HuH-7 (cell line): Measurements from ENCODE around the gene ARHGEF7.

ENCODE experiments used
- DNase-seq: peaks from one replicate; pipeline ENCODE4 v3.0.0; 2011; ENCODE audit warnings: low spot score

The ARHGEF7 gene

GRCh38 chr13:111139873-111140561 lies 24.9 kb downstream of the ARHGEF7 start:
- no peak for DNase-seq

DNA sequence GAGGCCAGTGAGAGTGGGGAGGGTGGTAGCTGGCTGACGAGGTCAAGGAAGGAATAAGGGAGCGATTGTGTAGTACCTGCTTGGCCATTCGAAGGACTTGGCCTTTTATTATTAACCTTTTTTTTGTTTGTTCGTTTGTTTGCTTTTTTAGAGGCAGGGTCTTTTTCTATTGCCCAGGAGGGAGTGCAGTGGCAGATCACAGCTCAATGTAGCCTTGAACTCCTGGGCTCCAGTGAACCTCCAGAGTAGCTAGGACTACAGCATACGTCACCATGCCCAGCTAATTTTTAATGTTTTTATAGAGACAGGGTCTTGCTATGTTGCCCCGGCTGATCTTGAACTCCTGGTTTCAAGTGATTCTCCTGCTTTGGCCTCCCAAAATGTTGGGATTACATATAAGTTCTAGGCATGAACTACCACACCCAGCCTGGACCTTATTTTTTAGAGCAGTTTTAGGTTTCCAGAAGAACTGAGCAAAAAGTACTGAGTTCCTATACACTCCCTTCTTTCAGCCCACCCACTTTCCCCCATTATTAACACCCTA lies 25.5 kb downstream of the ARHGEF7 start:
- DNase-seq: no peak

DNA sequence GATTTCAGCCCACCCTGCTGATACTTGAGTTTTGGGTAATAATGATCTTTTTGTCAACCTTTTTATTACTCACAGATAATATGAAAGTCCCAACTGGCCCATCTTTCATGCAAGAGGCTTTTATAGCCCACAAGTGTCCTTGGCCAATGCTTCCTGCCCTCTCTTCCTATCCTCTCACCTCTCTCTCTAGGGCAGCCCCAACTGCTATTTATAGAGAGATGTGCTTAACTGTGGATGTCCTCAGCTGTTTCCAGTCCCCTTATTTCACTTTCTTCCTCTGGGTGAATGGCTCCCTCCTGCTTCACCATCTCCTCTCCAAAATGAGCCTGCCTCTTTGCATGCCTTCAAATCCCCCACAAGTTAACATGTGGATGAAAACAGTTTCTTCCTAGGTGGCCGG lies 27.4 kb downstream of the ARHGEF7 start:
- no peak for DNase-seq

DNA sequence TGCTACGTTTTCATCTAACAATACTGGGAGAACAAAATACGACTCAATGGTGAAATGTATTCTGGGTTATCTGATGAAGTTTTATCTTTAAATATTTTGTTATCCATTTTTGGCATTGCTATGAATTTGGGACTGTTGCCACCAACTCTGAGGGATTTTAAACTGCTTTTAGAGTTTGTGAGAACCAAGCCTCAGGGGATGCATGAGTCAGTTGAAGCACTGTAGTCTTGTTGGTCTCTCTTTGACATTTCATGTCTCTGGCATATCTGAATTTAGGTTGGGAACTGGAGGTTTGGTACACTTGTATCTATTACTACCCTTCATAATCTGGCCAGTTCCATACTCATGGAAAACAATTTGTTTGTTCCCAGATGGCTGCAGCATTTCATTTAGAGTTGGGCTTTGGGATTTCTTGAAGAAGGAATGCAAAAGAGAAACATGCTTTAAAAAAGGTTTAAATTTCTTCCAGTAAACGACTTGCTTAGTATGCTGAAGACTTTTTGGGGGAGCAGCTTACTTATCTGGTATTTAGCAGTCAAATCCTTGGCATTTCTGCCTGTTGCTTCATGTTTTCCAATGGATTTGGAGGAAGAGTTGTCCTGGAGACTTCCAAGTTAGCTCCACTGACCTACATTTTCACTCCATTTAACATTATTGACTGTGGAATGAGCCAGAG lies 28.9 kb downstream of the ARHGEF7 start:
- no peak for DNase-seq

DNA sequence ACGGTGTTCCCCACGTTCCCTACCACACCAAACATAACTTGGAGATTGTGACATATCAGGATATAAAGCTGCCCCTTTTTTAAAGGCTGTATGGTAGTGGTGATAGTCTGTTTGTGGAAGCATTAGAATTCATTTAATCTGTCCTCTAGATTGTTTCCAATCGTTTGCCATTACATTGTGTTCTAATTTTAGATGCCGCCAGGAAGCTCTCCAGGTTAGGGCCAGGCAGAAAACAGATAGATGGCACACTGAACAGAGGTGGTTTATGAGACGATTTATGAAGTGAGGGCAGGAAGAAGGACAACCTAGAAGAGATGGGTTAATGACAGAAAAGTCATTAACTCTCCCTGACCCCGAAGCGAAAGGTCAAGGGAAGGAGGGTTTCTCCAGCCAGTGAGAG lies 30.0 kb downstream of the ARHGEF7 start:
- DNase-seq: no peak

GRCh38 chr13:111145506-111145905 lies 30.4 kb downstream of the ARHGEF7 start:
- no peak for DNase-seq

DNA sequence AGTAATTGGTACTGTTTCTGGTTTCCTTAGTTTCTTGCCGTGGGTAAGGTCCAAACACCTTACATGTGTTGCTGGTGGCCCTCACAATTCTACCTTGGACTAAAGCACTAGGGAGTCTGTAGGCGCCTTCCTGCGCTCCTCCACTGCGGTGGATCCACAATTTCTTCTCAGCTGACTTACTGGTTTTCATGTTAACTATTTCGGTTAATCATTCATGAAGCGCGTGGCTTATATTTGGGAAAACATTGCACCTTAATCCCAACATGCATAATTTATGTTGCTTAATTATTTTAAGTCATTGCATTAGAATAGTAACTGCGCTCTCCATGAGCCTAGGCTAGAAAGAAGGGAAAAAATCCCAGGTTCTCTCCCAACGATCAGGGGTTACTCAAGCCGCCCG lies 37.7 kb downstream of the ARHGEF7 start:
- peak; percentile 28 for DNase-seq

GRCh38 chr13:111153279-111153976 lies 38.3 kb downstream of the ARHGEF7 start:
- peak; percentile 91 for DNase-seq

GRCh38 chr13:111153977-111154332 lies 38.8 kb downstream of the ARHGEF7 start:
- DNase-seq: peak; percentile 30

GRCh38 chr13:111156421-111156820 lies 41.3 kb downstream of the ARHGEF7 start:
- no peak for DNase-seq

DNA sequence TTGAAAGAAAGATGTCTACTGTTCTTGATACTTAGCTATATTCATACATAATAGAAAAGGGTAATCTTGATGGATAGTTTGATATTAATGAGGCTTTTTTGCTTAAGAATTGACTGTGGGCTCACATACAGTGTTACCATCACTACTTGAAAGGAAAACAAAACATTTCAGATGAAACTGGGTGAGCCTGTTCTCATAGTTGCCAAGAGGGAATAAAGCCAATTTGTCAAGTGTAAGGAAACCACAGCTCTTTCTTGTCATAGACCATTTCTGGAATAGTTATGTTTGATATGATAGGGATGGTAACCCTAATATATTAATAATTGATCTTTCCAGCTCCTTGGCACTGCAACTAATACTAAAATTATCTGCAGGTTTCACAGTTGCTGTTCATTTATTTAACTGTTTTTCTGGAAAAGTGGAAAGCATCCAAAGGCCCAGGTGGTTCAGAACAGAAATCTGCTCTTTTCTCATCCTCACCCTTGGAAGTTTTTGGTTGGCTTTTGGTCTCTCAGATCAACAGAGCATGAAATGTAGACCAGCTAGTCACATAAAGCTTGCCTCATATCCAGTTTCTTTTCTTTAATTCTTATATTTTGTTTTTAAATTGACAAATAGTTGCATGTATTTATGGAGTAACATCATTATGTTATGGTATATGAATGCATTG lies 43.2 kb downstream of the ARHGEF7 start:
- no peak for DNase-seq

DNA sequence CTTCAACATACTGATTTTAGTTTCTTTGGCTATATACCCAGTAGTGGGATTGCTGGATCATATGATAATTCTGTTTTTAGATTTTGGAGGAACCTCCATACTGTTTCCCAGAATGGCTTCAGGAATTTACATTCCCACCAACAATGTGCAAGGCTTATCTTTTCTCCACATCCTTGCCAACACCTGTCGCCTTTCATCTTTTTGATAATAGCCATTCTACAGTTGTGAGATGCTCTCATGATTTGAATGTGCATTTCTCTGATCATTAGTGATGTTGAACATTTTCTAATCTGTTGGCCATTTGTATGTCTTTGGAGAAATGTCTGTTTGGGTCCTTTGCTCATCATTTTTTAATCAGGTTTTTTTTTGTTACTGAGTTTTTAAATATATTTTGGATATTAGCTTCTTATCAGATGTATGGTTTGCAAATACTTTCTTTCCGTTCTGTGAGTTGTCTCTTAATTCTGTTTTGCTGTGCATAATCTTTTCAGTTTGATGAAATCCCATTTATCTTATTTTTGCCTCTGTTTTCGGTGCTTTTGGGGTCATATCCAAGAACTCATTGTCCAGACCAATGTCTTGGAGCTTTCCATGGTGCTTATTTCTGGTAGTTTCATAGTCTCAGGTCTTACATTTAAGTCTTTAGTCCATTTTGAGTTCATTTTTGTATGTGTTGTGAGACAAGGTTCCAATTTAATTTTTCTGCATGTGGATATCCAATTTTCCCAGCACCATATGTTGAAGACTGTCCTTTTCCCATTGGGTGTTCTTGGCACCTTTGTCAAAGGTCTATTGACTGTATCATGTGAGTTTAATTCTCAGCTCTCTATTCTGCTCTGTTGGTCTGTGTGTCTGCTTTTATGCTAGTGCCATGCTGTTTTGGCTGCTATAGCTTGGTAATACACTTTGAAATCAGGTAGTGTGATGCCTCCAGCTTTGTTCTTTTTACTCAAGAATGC lies 44.5 kb downstream of the ARHGEF7 start:
- DNase-seq: no peak

GRCh38 chr13:111160648-111161047 lies 45.5 kb downstream of the ARHGEF7 start:
- DNase-seq: no peak

DNA sequence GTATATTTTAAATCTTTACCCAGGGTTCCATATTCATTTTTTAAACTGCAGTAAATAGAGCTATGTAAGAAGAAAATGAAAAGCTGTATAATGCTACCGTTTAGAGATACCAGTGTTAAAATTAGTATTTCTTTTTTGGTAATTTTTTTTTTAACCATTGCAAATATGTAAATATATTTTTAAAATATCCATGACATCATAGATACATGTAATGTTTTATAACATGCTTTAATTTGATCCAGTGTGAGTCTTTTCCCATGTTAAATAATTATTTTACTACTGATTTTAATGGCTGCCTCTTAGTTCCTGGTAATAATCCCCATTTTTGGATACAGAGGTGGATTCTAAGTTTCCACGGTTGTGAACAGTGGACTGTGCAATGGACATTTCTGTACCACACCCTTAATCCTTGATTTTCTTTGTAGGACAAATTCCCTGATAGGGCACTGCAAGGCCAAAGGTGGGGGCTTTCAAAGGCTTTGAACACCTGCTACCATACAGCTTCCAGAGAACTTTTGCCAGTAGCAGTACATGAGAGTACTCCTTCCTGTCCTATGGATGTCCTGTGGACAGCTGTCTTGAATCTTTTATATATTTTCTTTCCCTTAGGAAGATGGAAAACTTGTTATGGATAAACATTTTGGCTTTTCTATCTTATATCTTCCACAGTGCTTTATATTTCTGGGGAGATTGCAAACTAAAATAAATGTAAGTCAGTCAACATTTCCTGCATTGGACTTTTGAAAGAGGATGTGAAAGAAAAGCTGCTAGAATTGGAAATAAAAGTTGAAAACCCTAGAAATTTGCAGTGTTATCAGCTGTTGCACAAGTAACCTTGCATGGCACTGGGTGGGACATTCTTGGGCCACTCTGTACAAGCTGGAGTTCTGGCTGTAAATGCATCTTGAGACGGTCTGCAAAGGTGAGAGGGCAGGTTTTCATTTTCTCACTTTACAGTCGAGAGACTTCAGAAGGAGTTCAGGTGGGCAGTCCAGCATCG lies 46.8 kb downstream of the ARHGEF7 start:
- no peak for DNase-seq

GRCh38 chr13:111165241-111166010 lies 50.3 kb downstream of the ARHGEF7 start:
- no peak for DNase-seq

- no peak for DNase-seq
Observed at GRCh38 chr13:111166882-111167675, 52.0 kb downstream of the ARHGEF7 start.

DNA sequence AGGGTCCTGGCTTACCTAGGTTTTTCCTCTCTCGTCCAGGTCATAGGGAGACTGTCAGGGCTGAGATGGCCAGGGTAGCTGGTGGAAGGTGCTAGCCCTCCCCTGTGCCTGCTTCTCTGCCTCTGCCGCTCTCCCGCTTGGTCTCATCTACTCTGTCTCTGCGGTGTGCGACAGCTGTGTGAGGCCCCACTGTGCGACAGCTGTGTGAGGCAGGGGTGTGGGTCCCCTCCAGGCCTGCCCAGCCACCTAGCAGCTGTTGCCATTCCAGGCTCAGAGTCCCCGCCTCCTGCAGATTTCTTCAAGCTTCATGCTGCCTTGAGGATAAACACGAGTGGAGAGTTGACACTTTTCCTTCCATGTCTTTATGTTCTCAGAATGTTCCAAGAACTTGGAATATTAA lies 53.0 kb downstream of the ARHGEF7 start:
- DNase-seq: no peak

DNA sequence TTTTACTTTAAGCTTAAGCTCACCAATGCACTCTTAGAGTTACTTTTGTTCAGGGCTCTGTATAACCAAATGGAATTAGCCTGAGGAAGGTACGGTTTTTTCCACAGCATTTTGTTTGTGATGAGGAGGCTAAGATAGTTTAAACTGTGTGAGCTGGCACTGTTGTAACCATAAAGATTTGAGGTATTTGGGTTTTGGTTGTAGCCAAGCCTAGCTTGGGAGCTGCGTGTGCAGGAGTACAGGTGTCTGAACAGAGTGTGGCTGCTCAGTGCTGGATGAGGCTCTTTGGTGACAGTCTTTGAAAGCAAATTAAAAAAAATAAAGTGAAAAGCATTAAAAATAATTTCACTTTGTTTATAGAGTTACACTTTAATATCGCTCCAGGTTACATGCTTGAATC lies 56.0 kb downstream of the ARHGEF7 start:
- DNase-seq: no peak
